Fibroblast of gingiva (primary cell): Measurements from ENCODE around the gene BBLN.
"Not testable (repeated sequence)": the region's sequence is repeated elsewhere in the genome, so short reads cannot be mapped to it uniquely, and the experiment has no call there.

Source experiments
- DNase-seq: peaks from one replicate; pipeline ENCODE4 v3.0.0-alpha.2; 2011; ENCODE audit warnings: low read depth

The BBLN gene

DNA sequence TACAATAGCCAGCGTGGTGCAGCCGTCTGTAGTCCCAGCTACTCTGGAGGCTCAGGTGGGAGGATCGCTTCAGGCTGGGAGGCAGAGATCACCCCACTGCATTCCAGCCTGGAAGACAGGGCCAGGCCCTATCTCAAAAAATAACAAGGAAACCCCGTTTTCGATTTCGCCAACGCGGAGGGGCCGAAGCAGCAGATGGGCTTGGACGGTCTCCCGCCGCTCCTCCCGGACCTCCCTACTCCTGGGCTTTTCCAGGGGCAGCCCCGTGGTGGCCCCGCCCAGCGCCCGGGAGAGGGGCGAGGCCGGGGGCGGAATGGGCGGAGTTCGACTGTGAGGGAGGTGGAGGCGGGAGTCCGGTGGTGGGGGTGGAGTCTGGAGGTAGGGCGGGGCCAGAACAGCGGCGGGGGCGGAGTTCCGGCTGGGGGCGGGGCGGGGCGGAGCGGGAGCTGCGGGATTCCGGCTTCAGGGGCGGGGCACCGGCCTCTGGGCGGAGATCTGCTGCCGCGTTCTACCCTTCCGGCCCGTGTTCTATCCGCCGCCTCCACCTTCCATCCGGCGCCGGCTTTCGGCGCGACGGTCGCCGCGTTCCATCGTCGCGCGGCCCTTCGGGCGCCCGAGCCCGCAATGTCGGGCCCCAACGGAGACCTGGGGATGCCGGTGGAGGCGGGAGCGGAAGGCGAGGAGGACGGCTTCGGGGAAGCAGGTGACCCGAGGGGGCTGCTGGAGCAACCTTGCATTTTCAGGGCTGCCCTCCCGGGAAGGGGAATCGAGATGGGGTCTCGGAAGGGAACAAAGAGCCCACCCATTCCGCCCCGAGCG, at the start of gene BBLN:
Gene BBLN (plus strand): TSS at position 482 of the 819 bp plus-strand sequence. CDS start 143 bp downstream, at position 625.
- peak; percentile 89 for DNase-seq

DNA sequence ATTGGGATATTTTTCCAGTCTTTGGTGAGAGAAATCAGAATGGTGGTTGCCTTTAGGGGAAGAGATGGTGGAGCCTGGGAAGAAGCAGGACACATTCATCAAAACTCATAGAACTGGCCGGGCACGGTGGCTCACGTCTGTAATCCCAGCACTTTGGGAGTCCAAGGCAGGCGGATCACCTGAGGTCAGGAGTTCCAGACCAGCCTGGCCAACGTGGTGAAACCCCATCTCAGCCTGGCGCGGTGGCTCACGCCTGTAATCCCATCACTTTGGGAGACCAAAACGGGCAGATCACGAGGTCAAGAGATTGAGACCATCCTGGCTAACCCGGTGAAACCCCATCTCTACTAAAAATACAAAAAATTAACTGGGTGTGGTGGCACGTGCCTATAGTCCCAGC, 48.3 kb upstream of the BBLN start:
- not testable (repeated sequence) for DNase-seq

DNA sequence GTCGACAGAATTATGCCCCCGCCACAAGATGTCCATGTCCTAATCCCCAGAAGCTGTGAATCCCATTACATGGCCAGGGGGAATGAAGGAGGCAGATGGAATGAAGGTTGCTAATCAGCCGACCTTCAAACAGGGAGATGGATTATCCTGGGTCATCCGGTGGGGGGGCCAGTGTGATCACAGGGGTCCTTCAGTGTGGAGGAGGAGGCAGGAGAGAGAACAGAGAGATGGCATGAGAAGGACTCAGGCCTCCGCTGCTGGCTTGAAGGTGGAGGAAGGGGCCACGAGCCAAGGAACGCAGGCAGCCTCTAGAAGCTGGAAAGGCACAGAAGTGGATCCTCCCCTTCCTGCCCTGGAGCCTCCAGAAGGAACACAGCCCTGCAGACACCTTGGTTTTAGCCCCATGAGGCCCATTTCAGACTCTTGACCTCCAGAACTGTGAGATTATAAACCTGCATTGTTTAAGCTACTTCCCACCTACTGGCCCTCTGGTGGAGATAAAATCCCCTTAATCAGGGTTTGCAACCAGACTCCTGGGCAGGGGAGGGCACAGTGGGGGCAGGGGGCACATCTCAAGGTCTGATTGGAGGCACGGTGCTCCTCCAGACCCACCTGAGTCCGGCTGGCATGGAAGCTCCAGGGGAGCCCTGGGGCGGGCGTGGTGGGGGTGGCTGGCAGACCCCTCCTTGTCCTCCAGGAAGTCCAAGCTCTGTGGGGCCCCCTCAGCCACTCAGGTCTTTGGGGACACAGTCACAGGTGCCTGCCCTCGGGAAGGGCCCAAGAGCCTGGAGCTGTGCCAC, 46.3 kb upstream of the BBLN start:
- DNase-seq, result no peak

DNA sequence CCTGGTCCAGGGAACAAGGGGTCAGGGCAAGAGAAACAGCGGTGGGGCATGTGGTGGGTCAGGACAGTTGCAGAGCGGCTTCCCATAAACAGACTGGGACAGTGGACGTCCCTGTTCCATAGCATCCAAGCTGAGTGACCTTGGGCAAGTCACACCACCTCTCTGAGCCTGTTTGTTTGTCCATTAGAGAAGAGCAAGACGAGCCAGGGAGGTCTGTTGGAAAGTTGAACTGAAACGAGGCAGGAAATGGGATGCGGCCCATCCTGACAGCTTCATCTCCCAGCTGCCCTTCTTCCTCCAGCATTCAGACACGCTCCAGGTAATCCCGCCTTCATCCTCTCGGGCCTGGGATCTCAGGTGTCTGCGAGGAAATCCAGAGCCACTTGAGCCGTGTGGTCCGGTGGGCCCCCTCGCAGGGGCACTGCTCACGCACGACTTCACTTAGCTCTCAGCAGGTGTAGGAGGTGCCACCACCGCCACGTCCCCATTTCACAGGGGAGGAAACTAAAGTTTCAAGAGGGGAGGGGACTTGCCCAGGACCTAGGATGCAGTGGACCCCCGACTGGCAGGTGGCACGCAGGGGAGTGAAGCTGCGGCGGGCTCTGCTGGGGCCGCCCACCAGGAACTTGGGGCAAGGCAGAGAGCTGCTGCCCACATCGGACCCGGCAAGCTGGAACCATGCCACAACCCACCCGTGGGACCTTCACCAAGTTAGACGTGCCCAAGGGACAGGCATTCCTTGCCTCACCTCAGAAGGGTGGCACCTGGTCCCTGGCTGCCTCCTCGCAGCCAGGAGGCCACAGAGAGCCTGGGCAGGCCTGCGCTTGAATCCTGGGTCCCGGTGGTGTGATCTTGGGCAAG, 45.5 kb upstream of the BBLN start:
- DNase-seq, result no peak

GRCh38 chr9:128115187-128116103, 44.6 kb upstream of the BBLN start:
- DNase-seq, result no peak

- no peak for DNase-seq
Measured at GRCh38 chr9:128116104-128117083, 43.7 kb upstream of the BBLN start.

- DNase-seq, result peak; percentile 79
Measured at GRCh38 chr9:128117613-128118471, 42.2 kb upstream of the BBLN start.

GRCh38 chr9:128118472-128118857, 41.6 kb upstream of the BBLN start:
- no peak for DNase-seq

DNA sequence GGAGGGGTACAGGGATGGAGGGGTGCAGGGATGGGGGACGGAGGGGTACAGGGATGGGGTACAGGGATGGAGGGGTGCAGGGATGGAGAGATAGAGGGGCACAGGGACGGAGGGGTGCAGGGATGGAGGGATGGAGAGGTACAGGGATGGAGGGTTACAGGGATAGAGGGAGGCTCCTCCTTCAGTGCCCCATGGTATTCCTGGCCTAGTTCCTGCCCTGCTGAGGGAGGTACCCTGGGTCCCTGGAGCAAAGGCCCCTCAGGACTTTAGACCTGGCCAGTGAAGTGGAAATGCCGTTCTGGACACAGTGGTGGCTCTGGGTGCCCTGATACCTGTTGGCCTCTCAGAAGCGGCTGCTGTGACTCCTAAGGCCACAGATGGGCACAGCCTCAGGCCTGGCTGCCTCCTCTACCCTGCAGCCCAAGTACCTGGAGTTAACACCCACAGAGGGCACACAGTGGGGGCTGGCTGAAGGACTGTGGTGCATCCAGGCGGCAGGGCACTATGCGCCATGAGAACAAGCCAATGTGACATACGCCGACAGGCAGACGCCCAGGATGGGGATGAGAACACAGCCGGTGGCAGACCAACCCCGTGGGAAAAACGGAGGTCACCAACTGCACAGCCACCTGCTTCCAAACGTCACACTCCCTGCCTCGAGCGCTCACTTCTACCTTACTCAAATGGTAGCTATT, 40.9 kb upstream of the BBLN start:
- no peak for DNase-seq

GRCh38 chr9:128120061-128120740, 39.9 kb upstream of the BBLN start:
- no peak for DNase-seq

DNA sequence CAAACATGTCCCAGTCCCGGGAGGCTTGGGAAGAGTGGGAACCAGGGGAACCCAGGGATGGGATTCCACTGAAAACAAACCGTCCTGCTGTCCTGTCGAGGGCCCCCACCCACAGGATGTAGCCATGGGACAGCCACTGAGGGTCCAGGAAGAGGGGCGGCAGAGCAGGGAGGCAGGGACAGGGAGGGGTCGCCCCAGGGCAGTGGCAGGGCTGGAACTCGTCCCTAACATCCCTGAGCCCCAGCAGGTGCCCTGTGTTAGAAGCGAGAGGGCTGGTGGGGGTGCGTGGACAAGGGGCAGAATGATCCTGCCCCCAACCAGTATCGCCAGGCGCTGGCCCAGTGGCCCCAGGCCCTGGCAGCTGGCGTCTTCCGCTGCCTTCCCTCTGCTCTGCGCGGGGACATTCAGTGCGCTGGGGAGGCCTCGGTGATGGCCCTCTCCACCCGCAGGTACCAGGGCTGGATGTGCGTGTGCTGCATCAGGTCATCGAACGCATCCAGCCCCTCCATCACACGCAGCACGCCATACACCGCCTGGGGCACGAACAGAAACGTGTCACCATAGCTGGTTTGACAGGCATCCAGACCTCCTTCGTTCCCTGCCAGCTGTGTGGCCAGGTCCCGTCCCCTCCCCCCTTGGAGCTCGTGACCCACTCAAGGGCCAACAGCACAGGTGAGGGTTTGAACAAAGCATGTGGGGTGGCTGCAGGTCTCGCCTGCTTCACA, 39.2 kb upstream of the BBLN start:
- no peak for DNase-seq

DNA sequence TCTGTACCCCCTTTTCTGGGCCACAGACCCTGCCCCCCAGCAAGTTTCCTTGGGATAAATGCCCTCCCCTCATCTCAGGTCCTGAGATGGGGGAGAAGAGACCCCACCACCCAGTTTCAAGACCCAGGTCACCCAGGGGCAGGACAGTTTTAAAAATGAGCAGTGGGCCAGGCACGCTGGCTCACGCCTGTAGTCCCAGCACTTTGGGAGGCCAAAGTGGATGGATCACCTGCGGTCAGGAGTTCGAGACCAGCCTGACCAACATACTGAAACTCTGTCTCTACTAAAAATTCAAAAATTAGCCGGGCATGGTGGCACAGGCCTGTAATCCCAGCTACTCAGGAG, 38.6 kb upstream of the BBLN start:
- no peak for DNase-seq

GRCh38 chr9:128121924-128122808, 37.9 kb upstream of the BBLN start:
- DNase-seq, result no peak

- DNase-seq, result no peak
Measured at GRCh38 chr9:128122809-128123175, 37.3 kb upstream of the BBLN start.

- DNase-seq, result no peak
Measured at GRCh38 chr9:128123451-128124080, 36.5 kb upstream of the BBLN start.

DNA sequence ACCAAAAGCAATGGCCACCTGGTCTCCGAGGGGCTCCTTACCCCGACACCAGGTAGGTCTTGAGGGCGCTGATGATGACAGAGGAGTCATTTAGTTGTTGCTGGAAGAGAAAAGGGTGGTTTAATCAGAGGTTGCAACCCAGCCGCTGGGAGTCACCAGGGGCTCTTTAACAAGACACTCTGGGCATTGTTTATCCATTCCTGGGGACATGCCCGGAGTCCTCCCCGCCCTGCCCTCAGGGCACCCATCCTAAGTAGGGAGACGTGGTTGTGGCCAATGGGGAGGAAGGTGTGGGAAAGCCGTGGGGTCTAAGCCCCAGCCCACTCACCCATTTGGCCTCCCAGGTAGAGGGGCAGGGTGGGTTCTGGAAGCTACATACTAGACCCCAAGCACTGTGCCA, 35.6 kb upstream of the BBLN start:
- DNase-seq, result no peak
